HG02840 (cell line): Measurements from ENCODE around the gene SERTAD2.
A peak's percentile ranks its signal among the peaks of the same experiment; 100 is the strongest.

Source experiments
- ATAC-seq: cut with Tn5 transposase; IDR thresholded peaks from one replicate; pipeline ENCODE4 v1.9.1; 2021; ENCODE audit warnings: mild to moderate bottlenecking, moderate library complexity, moderate number of reproducible peaks; ENCODE audit not compliant: unreplicated experiment, low FRiP score

Gene SERTAD2

DNA sequence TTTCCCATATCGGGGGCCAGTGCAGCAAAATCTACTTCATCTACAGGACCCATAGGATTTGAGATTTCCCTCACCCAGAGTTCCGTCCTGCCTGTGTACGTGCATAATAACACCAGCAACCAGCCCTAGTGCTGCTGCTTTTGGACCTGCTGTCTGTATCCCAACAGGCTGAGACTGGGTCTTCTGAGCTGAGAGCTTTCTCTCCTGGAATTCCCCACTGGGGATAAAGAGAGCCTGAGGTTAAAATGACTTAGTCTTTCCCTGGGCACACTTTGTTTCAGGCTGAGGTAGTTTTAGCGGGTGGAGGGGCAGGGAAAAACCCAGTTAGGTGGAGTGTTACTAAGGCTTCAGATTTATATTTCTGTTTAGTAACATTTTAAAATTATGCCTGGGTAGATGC lies 62.5 kb downstream of the SERTAD2 start:
- no peak for ATAC-seq

DNA sequence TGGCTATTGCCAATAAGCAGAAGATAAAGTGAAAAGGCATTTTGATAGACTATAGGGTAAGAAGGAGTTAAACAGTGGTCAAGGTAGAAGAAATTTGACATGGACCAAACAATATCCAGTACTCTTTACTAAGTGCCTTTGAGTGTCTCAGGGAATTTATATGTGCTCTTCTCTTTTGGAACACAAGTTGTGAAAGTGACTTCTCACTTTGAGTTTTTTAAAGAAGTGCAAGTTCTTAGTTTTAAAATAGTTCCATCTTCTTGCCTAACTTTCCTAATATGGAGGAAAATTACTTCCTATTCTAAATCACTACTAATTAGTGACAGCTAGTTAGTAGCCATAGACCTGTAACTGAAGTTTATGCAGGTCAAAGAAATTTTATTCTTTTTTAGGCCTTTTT lies 66.2 kb downstream of the SERTAD2 start:
- ATAC-seq, result no peak

DNA sequence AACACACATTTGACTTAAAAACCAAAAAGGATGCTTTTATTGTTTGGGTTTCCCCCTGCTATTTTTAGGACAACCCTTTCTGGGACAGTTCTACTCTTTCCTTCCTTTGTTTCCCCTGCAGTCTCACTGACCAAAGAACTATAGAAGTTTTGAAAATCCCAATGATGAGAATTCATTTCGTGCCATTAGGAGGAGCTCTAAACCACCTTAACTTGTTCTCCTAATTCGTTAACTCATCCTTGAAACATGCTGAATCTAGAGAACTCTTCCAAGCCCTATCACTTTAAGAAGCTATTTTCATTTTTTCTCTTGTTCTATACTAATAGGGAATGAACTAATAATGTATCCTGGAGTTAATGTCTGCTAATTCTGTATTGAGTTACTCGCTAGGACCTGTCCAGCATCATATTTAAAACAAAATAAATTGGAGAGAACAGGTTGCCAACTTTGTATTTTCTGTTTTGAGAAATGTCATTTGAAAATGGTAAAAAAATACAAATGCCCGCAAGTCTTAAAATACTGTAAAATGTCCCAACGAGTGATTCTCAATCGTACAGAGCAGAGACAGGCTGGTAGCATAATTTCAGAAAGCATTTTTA lies 66.7 kb downstream of the SERTAD2 start:
- no peak for ATAC-seq

DNA sequence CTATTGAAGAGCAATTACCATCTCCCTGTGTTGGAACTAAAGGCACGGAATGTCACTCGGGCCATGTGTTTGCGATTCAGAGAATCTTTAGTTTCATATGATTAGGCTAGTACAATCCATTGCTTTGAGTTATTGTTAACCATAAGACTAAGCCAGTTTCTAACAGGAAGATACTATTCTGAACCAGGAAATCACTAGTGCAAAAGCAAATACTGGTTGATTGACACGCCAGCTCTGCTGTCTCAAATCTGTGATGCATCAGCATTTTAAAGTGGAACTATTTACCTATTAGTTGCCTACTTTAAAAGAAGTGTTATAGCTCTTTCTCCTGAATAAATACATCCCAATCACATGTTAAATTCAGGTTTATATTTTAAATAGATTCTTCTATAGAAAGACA lies 67.7 kb downstream of the SERTAD2 start:
- ATAC-seq, result no peak

DNA sequence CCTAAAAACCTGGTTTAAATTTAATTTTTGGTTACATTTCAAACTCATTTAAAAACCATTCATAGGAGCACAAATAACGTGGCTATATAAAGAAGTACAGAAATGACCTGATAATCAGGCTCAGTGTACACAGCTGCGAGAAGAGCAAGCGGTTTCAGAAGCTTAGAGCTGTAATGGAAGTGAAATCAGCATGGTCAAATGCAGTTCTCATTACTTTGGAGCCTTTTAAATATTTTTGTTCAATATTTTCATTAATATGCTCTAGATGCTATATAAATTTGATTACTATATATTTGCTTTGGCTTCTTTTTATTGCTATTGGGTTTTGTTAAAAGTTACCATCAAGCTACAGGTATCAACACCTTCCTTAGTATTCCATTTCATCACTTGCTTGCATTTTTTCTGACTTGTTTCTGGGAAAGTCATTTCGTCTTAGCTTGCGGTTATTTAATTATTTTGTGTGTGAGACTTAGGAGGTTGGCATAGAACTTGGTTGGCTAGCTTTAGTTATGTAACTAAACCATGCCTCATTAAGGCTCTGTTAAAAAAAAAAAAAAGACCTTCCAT lies 70.9 kb downstream of the SERTAD2 start:
- peak; percentile 73 for ATAC-seq

DNA sequence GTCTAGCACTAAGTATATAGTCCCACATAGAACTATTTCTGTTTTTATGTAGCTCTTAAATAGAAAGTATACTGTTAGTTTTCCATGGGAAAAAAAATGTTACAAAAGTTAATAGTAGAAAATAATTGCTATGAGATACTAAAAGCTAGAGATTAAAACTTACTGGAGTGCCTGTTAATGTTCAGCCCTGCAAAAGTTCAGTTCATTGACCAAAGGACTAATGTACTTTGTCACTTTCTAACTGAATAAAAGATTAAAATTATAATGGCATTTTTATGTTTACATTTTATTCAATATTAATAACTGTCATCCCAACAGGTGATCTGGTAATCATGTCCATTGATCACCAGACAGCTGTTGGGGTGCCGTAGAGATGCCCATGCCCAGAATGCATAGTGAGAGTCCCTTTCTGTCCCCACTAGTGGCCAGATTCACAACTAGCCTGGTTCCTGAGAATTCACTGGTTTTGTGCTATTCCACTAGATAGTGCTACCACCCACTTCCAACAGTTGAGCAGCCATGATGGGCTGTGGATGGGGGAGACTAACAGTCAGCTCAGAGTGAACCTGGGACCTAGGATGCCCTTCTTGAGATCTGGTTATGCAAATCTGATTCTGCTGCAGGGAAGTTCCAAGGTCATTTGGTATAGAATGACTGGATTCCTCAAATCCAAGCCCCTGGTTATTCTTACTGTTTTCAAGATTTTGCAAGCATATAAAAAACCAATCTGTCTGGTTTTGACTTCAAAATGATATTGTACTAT lies 71.8 kb downstream of the SERTAD2 start:
- ATAC-seq, result no peak
